Activated CD4-positive, CD25-positive, alpha-beta regulatory T cell treated with anti-CD3 and anti-CD28 coated beads, Interleukin-2, amount 50 U/mL, for 16 hours (primary cell): ENCODE data around the gene TBX3.

Source experiments
- DNase-seq: peaks from one replicate; pipeline ENCODE4 v3.0.0-alpha.2; 2020; ENCODE audit warnings: low read depth, low spot score

Gene TBX3

DNA sequence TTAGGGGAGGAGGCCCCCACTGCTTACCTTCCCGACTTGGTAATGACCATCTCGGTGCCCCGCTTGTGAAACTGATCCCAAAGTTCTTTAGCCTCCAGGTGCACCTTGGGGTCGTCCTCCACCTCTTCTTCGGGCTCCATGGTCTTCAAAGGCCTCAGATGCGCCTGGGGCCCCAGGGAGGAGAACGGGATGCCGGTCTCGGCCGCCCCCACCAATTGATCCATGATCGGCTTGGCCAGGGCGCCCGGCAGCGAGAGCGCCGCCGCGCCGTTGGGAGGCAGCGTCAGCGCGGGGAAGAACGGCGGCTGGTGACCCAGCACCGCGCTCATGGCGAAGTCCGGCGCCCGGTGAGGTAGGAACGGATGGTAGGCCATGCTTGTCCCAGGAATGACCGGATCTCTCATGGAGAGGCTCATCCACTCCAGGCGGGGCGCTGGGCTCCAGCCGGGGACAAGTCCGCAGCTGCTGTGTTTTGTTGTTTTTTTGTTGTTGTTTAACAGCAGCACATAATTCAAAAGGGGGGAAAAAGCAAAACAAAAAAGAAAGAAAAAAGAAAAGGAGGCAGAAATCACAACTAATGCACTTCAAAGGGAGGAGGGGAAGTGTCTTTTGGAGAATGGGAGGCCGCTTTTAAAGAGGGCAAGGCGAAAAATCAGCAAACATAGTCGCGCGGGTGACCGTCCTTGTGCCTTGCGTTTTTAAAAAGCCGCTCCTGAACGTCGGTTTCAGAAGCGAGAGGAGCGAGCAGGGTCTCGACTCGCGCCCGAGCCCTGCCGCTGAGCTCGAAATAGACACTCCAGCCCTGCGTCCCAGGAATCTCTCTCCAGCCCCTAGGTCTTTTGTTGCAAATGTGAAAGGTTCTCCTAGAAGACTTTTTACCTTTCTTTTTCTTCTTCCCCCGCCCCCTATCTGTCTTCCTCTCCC is 928 bp downstream of the TBX3 start:
- DNase-seq = no peak

DNA sequence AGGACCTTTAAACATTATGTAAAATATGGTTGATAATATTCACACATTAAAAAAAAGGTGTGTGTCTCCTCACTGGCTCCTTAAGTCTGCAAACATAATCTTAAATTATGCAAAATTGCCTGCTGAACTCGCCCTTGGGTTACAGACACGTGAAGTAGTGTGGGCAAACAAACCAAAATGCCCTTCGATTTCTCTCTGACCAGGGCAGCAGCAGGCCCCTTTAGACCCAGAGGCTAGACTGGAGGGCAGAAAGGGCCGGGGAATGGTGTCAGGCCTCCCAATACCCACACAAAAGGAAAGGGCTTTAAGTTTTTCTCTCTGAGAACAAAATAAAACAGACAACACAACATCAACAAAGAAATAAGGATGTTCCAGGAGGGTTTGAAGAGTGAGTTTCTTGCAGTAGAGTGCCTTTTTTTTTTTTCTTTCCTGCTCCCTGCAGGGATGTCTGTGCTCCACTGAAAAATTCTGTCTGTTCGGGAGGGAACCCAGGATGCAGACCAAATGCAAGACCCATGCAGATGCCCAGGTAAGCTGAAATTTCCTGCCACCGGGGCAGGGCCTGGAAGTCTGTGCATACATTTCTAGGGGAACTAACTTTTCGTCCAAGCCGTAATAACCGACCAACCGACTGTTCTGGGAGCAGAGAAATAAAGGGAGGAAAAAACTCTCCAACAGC is 1.7 kb downstream of the TBX3 start:
- no peak for DNase-seq

DNA sequence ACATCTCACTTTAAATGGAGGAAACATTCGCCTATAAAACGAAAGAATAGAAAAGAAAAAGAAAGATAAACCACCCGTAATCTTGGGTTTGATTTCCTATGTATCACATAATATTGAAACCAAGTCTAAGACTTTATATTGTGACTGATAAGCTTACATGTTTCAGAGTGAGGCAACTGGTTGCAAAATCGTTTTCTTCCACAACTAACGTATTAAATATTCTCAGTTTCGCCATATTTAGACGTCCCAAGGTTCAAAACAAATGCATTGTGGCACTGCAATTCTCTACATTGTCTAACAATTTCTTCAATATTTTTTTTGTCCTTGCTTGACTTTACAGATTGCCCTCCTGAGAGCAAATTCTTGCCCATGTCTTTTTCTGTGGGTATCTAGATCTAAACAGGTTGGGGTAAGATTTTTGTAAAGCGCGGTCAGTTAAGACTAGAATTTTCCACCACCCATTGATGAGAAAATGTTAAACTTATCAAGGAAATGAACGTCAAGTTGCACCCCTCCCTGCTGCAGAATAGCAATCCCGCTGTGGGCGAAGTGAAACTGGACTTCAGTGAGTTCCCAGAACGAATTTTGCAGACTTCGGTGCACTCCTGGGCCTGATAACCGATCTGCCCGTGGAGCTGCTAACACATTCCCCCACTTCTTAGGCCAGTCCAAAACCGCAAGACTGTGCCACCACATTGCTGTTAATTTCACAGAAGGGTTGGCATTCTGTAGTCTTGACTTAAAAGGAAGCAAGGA is 2.7 kb downstream of the TBX3 start:
- no peak for DNase-seq

DNA sequence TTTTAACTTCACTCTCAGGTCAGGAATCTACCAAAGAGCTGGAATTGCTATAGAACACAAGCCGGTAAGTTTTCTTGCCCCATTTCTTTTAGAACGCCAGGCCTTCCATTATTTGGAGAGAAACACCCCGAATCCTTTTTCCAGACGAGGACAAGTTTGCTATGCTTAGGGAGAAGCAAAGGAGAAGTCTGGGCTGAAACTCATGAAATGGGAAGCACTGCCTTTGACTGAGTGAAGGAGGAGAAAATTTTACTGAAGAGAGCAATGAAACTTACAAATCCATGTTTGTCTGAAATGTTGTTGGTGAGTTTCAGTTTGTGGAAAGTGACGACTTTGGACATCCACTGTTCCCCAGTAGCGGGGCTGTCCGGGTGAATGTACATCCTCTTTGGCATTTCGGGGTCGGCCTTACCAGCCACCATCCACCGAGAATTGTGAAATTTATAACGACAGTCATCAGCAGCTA is 3.3 kb downstream of the TBX3 start:
- DNase-seq = no peak

DNA sequence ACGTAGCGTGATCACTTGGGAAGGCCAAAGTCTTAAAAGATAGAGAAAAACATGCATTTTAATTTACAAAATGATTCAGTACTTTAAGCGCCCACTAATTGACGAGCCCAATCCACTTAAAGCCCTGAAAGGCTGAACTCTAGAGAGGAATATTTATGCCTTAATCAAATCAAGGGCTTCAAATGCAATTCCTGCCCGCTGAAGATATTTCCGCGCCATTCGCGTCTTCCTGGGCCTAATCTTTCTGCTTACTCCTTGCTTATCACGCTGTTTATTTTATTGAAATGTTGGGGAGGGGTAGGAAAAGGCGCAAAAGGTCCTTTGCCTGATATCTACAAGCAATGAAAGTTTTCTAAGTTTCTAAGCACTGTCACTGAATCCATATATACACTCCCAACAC is 4.0 kb downstream of the TBX3 start:
- no peak for DNase-seq

DNA sequence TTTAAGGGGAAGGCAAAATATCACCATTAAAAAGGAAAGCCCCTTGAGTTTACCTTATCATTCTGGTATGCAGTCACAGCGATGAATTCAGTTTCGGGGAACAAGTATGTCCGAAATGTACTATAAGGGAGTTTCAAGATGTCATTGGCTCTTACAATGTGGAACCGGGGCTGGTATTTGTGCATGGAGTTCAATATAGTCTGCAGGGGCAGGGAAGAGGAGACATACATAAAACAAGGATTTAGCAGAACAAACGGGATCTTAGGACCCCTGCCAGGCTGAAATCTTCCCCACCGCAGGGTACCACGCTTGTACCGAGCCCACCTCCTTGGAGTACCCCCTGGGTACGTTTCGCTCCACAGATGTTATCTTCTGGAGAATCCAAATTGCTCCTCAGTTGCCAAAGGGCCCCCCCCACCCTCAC is 4.5 kb downstream of the TBX3 start:
- no peak for DNase-seq

DNA sequence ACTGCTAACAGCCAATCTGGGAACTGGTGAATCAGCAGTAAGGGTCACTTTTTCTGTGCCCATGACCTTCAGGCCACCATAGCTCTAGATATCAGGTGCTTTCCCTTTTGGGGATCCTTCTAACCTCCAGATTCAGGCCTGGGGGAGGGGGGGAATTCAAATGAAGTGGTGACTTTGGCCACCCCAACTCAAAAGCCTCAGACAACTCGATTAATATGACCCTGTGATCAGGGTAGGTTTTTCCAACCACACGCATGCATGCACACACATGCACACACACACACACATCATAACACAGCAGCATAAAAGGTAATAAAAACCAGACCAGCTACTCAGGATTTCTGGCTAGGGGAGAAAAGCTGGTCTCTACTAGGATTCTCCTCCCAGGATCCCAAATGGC is 5.3 kb downstream of the TBX3 start:
- DNase-seq = no peak

DNA sequence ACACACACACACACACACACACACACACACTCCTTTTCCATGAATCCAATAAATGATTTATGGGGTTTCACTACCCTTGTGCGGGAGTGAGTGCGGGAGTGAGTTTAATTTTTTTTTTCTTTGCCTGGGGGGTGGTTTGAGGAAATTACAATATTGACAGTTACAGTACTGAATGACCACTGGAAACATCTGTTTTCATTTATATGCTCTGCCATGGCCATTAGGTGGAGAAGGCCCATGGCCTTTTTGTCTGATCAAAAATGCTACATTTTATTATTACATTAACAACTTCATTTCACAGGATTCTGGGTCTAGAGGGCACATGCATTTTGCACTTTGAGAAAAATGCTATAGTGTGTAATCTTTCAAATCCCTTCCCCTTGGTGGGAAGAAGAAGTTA is 5.9 kb downstream of the TBX3 start:
- no peak for DNase-seq

DNA sequence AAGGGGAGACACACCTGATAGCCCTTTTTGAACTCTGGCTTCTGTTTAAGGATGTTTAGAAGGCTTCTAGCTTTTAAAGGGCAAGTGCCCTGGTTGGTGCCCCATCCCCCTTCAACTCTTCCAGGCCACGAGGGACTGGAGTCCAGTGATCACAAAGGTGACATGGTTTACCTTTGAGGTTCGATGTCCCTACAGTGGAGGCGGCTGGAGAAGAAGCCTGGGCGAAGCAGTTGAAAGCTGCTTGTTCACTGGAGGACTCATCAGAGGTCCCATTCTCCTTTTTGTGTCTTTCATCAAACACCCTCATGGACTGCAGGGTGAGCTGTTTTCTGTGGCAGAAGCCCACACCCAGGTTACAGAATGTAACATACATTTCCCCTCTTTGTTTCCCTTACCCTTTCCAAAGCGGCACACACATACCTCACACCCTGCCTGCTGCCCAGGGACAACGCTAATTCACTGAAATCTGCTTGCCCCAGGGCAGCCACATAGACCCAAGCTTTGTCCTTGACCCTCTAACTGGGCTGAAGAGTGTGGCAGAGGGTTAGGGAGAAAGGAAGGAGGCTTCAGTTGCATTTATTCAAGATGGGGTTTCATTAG is 7.7 kb downstream of the TBX3 start:
- no peak for DNase-seq

DNA sequence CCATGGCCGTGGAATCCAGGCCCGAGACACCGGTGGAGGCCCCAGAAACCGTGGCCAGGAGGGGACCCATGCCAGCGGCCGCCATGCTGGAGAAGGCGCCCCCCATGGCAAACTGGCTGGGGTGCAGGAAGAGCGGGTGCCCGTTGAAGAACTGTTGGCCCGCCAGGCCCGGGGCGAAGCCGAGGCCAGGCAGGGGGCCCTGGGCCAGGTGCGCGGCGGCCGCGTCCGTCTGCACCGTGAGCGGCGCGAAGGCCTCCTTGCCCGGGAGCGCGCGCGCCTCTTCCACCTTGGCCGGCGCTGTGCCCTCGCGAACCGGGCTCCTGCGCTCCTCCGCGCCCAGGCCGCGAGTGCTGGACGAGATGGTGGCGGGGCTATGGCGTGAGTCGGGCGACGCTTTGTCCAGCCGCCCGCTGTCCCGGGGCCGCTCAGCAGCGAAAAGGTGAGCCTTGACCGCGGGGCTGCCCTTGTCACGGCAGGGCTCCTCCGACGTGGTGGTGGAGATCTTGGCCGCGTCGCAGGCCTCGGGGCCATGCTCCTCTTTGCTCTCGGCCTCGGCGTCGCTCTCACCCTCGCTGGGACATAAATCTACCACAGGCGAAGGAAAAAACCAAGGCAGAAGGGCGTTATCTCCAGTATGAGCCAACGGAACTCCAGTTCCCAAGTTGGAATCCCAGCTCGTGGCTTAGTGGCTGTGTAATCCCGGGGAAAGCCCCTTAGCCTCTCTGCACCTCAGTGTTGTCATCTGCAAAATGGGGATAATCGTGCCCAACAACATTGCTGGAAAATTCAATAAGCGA is 9.5 kb downstream of the TBX3 start:
- no peak for DNase-seq

DNA sequence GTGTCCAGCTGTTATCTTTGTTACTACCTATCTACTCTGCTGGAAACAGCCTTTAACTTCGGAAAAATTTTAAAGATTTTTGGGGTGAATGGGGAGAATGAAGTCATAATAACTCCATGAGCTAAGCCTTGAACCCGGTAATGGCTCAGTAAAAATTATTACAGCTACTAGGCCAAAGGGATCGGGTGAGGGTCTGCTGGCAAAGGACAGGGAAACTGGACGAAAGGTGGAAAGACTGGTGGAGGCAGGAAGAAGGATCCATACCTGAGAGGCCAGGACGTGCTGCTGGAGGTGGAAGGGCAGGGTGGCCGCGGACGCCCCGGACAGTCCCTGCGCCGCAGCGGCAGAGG is 10.1 kb downstream of the TBX3 start:
- DNase-seq = no peak

DNA sequence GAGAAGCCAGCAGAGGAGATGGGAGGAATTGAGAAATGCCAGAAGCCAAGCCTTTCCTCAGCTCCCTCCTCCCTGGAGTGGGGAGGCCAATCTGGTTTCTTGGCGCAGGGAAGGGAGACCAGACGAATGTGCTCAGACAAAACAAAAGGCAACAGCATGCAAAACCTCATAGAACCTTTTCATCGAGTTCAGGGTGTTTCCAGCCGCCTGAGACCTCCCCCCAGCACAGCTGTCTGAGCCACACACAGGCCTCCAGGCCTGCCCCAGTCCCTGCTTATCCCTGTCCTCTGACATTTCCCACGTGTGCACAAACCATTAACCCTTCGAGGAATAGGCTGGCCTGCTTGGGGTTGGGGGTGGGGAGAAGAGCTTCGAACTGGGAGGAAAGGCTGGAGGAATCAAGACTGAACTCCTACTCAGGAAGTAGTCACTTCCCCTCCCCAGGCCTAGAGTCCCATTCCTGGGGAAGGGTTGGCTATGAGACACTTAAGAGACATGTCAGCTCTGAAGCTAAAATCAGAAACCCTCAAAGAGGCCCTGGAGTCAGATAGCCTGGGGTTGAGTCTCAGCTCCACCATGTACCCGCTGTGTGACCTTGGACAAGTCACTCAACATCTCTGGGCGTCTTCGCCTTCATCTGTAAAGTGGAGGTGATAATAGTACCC is 10.7 kb downstream of the TBX3 start:
- DNase-seq = no peak

DNA sequence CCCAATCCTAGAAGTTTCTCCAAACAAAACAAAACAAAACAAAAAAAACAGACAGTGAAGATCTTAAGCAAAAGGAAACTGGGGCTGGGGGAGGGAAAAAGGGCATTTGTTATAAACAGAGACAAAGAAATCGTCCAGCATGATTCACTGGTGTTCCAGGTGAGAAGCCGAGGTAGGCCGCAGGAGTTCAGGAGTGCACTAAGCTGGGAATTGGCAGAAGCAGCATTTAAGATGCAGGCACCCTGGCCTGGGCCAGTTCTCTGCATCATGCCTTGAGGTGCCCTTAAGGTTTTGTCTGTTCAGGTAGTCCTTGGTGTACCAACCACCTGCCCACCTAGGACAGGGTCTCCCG is 11.2 kb downstream of the TBX3 start:
- DNase-seq = no peak

DNA sequence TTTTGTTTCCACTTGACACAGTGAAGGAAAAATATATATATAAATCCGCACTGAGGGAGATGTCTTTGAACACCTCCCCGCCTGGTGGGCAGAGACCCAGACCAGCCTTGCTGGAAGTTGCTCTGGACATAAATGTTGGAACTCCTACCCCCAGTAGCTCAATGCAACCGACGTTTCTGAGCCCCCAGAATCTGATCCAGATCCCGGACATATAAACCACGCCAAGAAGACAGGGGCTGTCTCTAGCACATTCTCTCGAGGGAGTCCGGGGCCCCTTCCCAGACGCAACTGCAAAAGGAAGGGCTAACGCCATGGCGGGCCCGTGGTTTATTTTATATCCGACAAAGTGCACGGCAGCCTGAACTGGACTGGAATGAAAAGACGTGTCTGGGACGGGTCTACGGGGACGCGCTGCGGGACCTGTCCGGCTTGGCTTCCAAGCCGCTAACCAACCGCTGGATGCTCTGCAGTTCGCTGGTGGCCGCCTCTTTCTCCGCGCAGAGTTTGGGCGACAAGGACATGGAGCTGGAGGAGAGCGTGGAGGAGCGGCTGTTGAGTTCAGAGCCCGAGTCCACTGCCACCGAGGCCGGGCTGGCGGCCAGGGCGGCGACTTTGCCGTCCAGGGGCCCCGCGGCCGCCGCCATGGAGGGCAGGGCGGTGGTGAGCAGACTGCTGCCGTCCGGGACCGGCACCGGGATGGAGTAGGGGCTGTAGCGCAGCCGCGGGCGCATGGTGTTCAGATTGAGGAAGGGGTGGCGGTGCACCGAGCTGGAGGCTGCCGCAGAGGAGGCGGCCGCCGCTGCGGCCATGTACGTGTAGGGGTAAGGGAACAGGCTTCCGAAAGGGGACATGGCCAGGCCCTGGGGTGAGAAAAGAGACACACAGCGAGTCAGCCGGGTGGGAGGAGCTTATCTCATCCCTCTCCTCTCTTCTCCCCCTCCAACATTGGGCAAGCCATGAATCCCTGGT is 12.2 kb downstream of the TBX3 start:
- DNase-seq = no peak

DNA sequence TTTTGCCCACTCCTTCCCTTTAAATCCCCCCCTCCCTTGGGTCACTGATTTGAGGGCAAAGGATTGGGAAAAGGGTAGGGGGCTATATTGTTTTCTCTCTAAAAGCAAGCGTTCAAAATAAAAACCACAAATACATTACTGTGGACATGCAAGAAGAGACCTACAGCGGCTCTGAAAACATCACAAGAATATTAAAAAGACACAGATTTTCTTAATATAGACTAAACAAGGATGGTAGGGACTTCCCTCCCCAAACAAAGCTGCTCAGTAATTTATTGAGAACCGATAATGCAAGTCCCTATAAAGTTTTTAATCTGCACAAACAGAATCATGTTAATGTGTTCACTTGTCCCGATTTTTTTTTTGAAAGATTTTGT is 12.9 kb downstream of the TBX3 start:
- no peak for DNase-seq

DNA sequence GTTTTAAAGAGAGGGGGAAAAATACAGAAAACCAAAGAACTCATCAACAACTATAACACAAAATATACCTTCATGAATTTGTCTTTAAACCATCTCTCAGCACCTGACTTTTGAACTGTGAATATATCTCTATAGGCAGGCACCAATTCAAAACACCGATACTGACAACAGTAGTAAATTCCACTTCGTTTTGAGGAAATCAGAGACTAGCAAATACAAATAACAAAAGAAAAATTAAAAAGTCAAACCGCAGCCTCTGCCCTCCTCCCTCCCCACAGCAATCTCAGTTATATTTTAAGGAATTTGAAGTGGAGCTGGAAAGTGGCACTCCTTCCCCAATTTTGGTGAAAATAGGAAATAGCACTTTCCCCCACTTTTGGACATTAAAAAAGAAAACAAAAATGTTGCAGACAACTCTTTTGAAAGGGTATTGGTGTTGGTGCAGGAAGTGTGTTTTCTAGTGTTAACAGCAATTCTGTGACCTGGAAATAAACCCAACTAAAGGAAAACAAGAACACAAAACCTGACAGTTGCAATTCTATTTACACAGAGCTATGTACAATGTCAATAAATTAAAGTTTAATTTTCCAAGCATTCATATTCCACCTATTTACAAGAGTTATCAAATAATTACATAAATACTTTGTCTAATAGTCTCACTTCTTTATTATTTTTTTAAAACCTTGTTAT is 13.5 kb downstream of the TBX3 start:
- no peak for DNase-seq

DNA sequence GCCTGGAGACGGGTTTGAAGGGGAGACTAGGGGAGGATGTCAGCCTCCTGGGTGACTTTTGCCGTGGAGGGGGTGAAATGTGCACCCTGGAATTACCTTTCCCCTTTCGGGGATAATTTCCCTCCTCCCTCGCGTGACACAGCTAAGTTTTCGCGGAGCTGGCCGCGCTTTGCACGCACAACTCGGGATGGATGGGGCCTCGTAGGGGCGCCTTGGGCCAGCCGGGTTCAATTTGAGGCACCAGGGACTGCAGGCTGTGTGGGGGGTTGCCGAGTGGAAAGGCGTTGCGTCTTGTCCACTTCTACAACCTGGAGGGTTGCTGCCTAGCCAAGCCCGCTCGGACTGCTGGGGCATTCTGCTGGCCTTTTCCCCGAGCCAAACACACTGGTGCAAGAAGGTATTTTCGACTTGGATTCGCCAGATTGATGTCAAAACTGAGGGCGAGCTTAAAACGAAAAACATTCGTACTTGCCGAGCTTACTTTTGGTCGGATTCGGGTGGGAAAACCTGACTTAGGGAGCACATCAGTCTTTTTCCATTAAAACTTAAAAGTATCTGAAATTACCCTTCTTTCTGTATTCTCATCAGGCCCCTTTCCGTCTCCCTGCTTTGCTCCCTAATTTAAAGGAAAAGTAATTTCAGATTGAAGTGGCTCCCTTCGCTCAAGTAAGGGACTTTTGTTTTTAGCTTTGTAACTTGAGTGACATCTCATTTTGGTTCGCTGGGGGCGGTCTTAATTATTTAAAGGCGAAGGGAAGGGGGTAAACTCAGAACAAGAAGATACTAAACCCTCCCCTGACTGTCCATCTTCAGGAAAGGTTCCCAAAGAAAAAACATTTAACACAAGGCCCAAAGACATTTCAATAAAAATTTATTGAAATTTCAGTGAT is 14.3 kb downstream of the TBX3 start:
- DNase-seq = no peak

DNA sequence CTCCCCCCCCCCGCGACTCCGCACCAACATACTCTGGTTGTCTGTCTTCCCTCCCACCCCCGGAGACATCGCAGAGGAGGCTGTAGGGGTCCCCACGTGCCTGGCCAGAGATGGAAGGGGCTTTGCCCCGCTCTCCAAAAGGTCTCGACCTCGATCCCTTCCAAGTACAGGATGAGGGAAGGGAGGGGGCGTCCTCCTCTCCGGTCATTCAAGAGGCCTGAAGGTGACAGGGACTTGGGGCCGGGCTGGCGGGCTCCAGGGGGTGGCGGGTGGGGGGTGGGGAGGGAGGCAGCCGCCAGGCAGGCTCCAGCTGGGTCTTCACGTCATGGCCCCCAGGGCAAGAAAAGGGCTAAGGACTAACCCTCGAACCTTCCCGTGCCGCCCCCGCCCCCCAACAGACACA is 15.1 kb downstream of the TBX3 start:
- DNase-seq = no peak
